ENCODE measurements around the gene ZNF484. TPM values are rescaled to one million over a fixed set of nuclear protein-coding genes. Genes with fewer than 3 reads are reported as not detected.
A peak's percentile ranks its signal among the peaks of the same experiment; 100 is the strongest.

Gene ZNF484
- total RNA-seq (6.7 and 7.2 TPM in 2 replicates), polyA plus RNA-seq (0.67 and 0.88 TPM in 2 replicates), polyA minus RNA-seq (6.0 and 7.7 TPM in 2 replicates), Bru-seq, nascent RNA (percentile 79 among the genes with signal in this experiment), BruChase-seq, experiment 1, labeled RNA remaining after a 6-hour chase (percentile 72 among the genes with signal in this experiment), BruChase-seq, experiment 2, labeled RNA remaining after a 2-hour chase (percentile 72 among the genes with signal in this experiment)
- polyA plus RNA-seq (2011; cell fraction: cytosol; rRNA removed) = 1.3 TPM in 2 replicates
- polyA plus RNA-seq (2011; cell fraction: nucleus; rRNA removed) = 3.6 and 5.0 TPM in 2 replicates
- polyA plus RNA-seq (2012) = 2.5 and 2.7 TPM in 2 replicates
- polyA minus RNA-seq (2011; cell fraction: cytosol; rRNA and poly(A)+ RNA removed) = 4.9 TPM
- polyA minus RNA-seq (2011; cell fraction: nucleus; rRNA and poly(A)+ RNA removed) = 8.8 and 12.5 TPM in 2 replicates
- long read RNA-seq, partial matches to known transcripts = 0 of 4 reads
- long read RNA-seq, other reads (novel, unspliced or antisense) = 2 of 4 reads

DNA sequence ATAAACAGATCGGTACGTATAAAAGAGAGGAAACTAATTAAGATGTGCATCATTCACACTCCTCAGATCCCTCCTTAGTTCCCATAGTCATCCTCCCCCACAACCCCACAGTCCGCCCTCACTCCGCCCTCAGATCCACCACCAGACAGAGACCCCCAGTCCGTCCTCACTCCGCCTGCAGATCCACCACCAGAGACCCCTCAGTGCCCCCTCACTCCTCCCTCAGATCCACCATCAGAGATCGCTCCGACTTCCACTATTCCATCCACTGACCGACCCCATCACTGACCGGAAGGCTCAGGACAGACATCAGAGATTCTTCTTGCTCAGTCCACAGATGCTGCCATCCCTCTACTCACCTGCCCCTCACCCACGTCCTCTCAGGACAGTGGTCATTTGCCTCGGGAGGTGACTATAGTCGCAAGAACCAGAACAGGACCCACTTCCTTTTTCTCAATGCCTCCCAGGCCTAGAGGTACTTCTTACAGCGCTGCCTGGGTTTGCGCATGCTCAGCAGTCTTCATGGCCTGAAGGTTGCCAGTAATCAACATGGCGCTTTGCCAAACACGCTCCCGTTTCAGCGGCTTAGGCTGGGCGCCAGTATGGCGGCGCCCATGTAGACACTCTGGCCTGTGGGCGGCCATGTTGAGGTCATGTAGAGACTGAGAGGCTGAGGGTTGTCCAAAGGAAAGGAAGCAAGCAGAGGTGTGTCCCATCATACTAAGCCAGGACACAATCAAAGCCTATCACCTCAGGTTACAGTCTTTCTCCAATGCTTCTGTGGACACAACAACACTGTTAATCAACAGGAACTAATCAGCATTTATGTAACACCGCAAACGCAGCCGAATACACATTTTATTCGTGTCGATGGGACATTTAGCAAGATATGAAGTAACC, at the start of gene ZNF484:
Gene ZNF484 (minus strand): TSS at position 508 of the 900 bp plus-strand sequence. CDS start 3,009 bp downstream, outside the sequence.
- peak within 1 kb of the TSS; percentile 53 to 98 (median 93) for H3K4me3 ChIP-seq (replicated peaks in 1 of 3; ENCODE audit: insufficient read depth in 1 of 3, low read depth in 1 of 3, low read length in 3 of 3)
- dilution Hi-C loops (cut with MboI; ENCODE audit: extremely low pct_ligation_motif_present, low sequenced_read_pairs) = no loop called here
- peak; percentile 97 for DNase-seq (ENCODE audit: low read depth, low spot score)
- no peaks in the 10 kb centered on the region for H3K9me3 ChIP-seq (replicated peaks; ENCODE audit: control insufficient read depth, insufficient read depth, low read length)
- H3K27ac ChIP-seq (ENCODE audit: insufficient read depth, low read depth, low read length) = peak within 1 kb of the TSS; percentile 86
- no peaks in the 10 kb centered on the region for H3K27me3 ChIP-seq (ENCODE audit: control insufficient read depth in 2 of 2, insufficient read depth in 2 of 2, low read length in 2 of 2)
- CTCF ChIA-PET = no interaction called here
- H3K79me2 ChIP-seq (ENCODE audit: control insufficient read depth, insufficient read depth, low read length) = peaks cover 29% of the 10 kb centered on the region
- no peaks in the 10 kb centered on the region for H3K36me3 ChIP-seq (ENCODE audit: control insufficient read depth in 2 of 2, extremely low read depth in 1 of 2, insufficient read depth in 2 of 2, low read length in 2 of 2)
- H3K4me1 ChIP-seq (ENCODE audit: control insufficient read depth, extremely low read depth, insufficient read depth, low read length) = peaks cover 5% of the 10 kb centered on the region
- H4K20me1 ChIP-seq (replicated peaks; ENCODE audit: control insufficient read depth, extremely low read depth, insufficient read depth, low read length) = no peaks in the 10 kb centered on the region
- H3K4me2 ChIP-seq (ENCODE audit: insufficient read depth, low read length) = peak within 1 kb of the TSS; percentile 94
- BruUV-seq (replicated peaks) = TSS peak; percentile 27
- FAIRE-seq = peak; percentile 98
- H3K9ac ChIP-seq (replicated peaks; ENCODE audit: extremely low read depth, insufficient read depth, low read length) = peak within 1 kb of the TSS; percentile 94
- TF ChIP-seq POLR2A (IDR thresholded peaks at IDR 0.05; ENCODE audit: low read depth, low read length) = peak; percentile 62
- TF ChIP-seq, protein P1, sequence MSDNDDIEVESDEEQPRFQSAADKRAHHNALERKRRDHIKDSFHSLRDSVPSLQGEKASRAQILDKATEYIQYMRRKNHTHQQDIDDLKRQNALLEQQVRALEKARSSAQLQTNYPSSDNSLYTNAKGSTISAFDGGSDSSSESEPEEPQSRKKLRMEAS (IDR thresholded peaks at IDR 0.05; ENCODE audit: insufficient read depth, insufficient read length) = peak; percentile 9
- no peak for TF ChIP-seq GATA2 (IDR thresholded peaks at IDR 0.05; ENCODE audit: insufficient read depth, insufficient read length, low read depth, low read length)
- no peak for TF ChIP-seq FOS (IDR thresholded peaks at IDR 0.05; ENCODE audit: borderline replicate concordance, insufficient read depth, low read length)
- TF ChIP-seq POLR2AphosphoS5 (IDR thresholded peaks at IDR 0.05; ENCODE audit: insufficient read depth, low read depth, low read length) = peak; percentile 25
- POLR2A ChIA-PET = no interaction called here
- intact Hi-C loops (cut with micrococcal nuclease) = loop anchor here (1.0 kb wide), 2 partner anchors 207 to 219 kb away; partner anchors contain the start of genes CARD19 and IPPK
- H2AFZ ChIP-seq (ENCODE audit: low read depth, low read length) = peak within 1 kb of the TSS; percentile 100
- H3K9me1 ChIP-seq (replicated peaks; ENCODE audit: control insufficient read depth, extremely low read depth, insufficient read depth, low read length) = no peaks in the 10 kb centered on the region
